ENCODE measurements around the gene TSFM.
A peak's percentile ranks its signal among the peaks of the same experiment; 100 is the strongest.

TSFM gene

DNA sequence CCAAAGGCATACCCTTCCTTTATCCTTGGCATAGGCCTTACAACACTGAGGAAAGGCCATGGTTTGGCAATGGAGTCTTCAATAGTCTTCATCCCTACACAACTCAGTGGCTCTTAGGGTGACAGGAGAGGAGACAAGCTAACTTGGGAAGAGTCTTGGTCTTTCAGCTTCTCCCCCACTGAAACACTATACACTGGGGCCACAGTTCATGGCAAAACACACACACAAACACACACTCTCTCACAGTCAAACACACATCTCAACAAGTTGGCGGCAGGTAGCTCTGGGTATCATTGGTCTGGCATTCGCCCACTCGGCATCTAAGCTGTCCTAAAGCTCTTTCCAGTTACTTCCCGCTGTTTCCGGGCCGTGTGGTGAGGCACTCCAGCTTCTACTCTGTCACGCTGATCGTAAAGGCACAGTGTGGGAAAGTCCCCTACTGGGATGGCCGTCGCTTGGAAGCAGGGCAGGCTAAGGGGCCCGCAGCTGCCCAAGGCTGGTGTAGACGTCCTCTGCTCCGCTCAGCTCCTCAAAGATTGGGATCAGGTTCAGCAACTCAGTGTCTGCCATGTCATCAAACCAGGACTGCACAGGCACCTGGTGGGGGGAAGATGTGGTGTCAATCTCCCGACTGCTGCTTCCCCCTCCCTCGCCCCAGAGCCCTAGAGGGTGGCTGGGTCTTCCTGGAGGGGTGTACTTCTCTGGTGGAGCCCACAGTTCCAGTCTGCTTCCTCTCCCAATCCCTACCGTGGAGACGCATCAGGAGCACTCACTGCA, 40.7 kb downstream of the TSFM start:
- Mint-ChIP-seq H3K4me3 (no peak overlapping the region), H3K27ac (peak overlapping the region; percentile 34 to 72), H3K9me3 (no peaks in the 10 kb centered on the region), H3K4me1 (peaks cover 10% of the 10 kb centered on the region), H3K27me3 (no peaks in the 10 kb centered on the region)
- no peak for DNase-seq
- ATAC-seq: no peak

DNA sequence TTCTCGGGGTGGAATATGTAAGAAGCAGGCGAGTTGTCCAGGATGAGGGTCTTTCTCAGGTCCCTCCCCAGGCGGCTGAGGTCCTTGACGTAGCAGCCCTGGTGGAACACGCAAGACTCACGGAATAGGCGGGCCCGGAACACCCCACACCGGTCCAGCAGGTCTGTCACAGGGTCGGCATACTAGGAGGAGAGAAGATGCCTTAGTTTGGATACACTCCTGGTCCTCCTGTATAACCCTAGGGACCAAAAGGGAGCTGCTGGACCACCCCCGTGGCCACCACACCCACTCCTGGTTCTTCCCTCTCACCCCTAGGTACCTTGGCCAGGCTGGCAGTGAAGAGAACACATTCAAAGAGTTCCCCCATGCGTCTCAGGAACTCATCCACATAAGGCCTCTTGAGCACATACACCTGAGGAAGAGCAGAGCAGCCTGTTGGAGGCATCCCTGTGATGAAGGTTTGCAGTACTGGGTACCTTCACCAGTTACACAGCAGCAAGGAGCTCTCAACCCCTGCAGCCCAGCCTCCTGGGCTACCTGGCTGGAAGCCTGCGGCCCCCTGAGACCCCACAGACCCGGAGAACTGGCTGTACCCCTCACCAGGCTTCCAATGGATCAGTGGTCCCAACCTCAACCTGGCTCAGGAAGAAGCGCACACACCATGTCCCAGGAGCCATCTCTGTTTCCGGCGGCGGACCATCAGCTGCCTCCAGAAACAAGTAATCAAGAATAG, 41.5 kb downstream of the TSFM start:
- no peak for DNase-seq
- no peak for ATAC-seq
- peaks cover 11% of the 10 kb centered on the region for H3K4me1 Mint-ChIP-seq
- peak overlapping the region; percentile 52 to 72 for H3K27ac Mint-ChIP-seq
- H3K4me3 Mint-ChIP-seq: no peak overlapping the region
- H3K27me3 Mint-ChIP-seq: no peaks in the 10 kb centered on the region
- no peaks in the 10 kb centered on the region for H3K9me3 Mint-ChIP-seq

DNA sequence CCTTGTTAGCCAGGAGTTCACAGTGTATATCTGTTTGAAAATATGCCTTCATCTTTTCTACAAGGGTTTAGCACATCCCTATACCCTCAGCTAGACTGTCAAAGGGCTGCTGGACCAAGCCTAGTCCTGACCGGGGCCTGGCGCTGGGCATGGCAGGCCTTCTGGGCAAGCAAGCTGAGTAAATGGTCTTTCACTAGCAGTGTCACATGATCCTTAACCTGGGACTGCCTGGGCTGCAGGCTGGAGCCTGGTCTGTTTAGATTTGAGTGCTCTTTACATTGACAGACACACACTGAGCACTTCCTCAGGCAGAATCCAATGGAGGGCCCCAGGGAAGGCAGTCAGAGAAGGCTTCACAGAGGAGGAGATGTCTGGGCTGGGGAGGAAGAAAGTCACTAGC, 42.9 kb downstream of the TSFM start:
- H3K4me3 Mint-ChIP-seq: no peak overlapping the region
- no peak for DNase-seq
- no peaks in the 10 kb centered on the region for H3K9me3 Mint-ChIP-seq
- H3K27me3 Mint-ChIP-seq: no peaks in the 10 kb centered on the region
- ATAC-seq: no peak
- H3K27ac Mint-ChIP-seq: peak overlapping the region; percentile 22 to 28
- peaks cover 22% of the 10 kb centered on the region for H3K4me1 Mint-ChIP-seq

DNA sequence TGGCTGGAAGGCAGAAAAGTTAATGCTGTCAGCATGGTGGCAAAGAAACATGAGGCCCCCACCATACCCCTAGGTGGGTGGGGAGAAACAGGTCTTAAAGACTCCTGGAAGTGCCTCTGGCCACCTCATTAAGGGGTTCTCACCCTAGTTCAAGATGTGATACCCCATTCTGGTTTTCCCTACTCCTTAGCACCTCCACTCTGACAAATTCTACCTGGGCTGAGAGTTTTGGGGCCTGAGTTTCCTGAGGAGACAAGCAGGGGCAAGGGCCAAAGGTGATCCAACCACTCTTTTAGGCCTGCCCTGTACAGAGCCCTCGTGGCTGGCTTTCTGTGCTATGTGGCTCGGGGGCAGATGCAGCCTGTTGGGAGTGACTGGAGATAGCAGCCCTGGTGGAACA, 43.8 kb downstream of the TSFM start:
- peaks cover 28% of the 10 kb centered on the region for H3K4me1 Mint-ChIP-seq
- no peaks in the 10 kb centered on the region for H3K9me3 Mint-ChIP-seq
- DNase-seq (no peak), ATAC-seq (no peak)
- H3K27ac Mint-ChIP-seq: peak overlapping the region in 1 of 2 donors; percentile 82
- H3K27me3 Mint-ChIP-seq: no peaks in the 10 kb centered on the region
- H3K4me3 Mint-ChIP-seq: no peak overlapping the region

DNA sequence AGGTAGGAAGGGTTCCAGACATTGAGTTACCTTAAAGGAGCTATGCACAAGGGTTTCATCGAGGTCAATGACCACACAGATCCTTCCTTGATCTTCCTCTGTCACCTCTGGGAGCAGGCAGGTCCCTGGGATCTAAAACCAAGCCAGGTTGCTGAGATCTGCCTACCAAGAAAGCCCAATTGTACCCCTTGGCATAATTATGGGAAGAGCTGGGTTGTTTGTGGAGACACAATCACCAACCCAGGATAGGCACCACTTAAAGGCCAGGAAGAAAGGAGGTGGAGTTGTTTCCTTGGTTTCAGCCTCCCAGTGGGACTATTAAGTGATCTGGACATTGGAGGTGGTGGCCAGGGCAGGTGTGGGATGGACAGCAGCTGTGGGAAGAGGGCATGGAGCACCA, 44.4 kb downstream of the TSFM start:
- ATAC-seq: no peak
- H3K4me3 Mint-ChIP-seq: no peak overlapping the region
- peak overlapping the region; percentile 46 to 63 for H3K27ac Mint-ChIP-seq
- H3K4me1 Mint-ChIP-seq: peaks cover 33% of the 10 kb centered on the region
- DNase-seq: no peak
- no peaks in the 10 kb centered on the region for H3K9me3 Mint-ChIP-seq
- H3K27me3 Mint-ChIP-seq: no peaks in the 10 kb centered on the region

DNA sequence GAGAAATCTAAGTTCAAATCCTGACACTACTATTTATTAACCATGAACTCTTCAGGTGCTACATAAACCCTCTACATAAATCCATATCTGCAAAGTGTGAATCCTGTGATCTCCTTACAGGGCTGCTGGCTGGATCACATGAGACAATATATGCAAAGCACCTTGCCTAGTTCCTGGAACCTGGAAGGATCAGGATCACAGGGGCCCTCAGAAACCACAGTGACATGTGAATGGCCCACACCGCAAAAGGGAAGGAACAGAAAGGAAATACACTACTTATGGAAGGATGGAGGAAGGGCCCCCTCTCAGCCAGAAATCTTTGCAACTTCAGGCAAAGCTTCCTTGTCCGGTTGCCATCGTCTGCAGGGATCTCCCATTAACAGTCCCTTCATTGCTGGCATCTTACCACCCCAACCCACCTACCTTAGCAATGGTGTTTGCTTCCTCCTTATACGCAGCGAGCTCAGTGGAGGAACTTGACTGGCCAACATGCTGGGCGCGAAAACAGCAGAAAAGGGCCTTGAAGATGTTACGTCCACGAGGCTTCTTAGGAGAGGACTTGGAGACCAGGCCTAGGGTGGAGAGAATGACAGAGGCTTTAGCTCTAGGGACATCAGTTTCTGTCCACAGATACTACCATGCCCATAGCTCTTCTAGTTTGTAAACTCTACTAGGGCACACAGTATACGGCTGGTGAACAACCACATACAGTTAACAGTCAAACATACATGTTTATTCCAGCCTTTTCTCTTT, 46.6 kb downstream of the TSFM start:
- no peak for ATAC-seq
- no peaks in the 10 kb centered on the region for H3K9me3 Mint-ChIP-seq
- peaks cover 56% of the 10 kb centered on the region for H3K4me1 Mint-ChIP-seq
- no peak for DNase-seq
- no peaks in the 10 kb centered on the region for H3K27me3 Mint-ChIP-seq
- no peak overlapping the region for H3K4me3 Mint-ChIP-seq
- no peak overlapping the region for H3K27ac Mint-ChIP-seq

DNA sequence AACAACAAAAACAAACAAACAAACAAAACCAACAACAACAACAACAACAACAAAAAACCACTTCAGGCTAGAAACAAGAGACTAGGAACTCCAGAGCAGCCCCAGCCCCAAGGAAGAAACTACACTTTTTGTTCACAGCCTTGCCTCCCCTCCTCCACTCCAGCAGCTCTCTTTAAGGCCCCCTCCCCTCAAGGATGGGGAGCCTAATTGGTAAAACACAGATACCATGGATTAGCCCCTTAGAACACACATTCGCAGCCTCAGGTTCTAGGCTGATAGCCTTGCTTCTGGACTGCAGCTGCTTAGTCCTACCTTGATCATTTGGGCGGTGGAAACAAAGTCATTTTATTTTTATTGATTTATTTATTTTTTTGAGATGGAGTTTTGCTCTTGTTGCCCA, 47.8 kb downstream of the TSFM start:
- DNase-seq (no peak), ATAC-seq (no peak)
- H3K4me1 Mint-ChIP-seq: peaks cover 68% of the 10 kb centered on the region
- peak overlapping the region in 1 of 2 donors; percentile 42 for H3K27ac Mint-ChIP-seq
- H3K4me3 Mint-ChIP-seq: no peak overlapping the region
- H3K27me3 Mint-ChIP-seq: no peaks in the 10 kb centered on the region
- no peaks in the 10 kb centered on the region for H3K9me3 Mint-ChIP-seq

DNA sequence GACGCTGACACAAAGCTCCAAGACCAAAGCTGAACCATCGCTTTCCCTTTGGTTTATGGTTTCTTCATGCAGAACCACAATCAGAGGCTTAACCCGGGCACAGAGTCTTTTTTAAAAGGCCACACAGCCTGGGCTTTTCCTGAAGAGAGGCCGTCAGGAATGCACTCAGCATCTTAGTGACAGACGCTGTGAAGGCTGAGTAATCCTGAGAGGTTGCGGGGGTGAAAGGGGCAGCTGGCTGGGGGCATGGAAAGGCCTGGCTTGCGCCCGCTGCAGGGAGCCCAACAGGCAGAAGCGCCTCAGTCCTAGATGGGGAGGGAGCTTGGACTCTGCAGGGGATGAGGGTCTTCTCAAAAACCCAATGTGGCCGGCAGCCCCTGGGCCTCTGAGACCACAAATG, 50.4 kb downstream of the TSFM start:
- Mint-ChIP-seq H3K27ac (no peak overlapping the region), H3K4me1 (peaks cover 88% of the 10 kb centered on the region)
- no peak for DNase-seq

DNA sequence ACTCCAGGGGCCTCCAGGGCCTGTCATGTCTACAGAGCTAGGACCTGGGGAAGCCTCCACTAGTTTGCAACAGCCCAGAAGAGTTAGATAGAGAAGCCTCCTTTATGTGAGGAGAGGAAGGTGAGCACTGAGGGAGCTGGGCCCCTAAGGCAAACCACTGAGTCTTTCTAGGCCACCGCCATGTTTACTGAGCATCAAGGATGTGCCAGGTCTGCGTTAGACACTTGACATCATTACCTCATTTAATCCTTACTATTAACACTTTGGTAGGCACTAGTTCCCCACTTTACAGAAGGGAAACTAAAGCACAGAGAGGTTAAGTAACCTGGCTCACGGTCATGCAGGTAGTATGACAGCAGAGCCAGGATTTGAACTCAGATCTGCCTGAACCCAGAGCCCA, 51.1 kb downstream of the TSFM start:
- ATAC-seq: no peak
- peak overlapping the region in 1 of 2 donors; percentile 42 for H3K27ac Mint-ChIP-seq
- DNase-seq: no peak
- peaks cover 95% of the 10 kb centered on the region for H3K4me1 Mint-ChIP-seq
- peak overlapping the region; percentile 33 to 68 for H3K4me3 Mint-ChIP-seq
- no peaks in the 10 kb centered on the region for H3K9me3 Mint-ChIP-seq
- H3K27me3 Mint-ChIP-seq: no peaks in the 10 kb centered on the region

More for the DNA sequence above, 50.4 kb downstream of the TSFM start:
- ATAC-seq: no peak
- no peak overlapping the region for H3K4me3 Mint-ChIP-seq
- no peaks in the 10 kb centered on the region for H3K9me3 Mint-ChIP-seq
- no peaks in the 10 kb centered on the region for H3K27me3 Mint-ChIP-seq

DNA sequence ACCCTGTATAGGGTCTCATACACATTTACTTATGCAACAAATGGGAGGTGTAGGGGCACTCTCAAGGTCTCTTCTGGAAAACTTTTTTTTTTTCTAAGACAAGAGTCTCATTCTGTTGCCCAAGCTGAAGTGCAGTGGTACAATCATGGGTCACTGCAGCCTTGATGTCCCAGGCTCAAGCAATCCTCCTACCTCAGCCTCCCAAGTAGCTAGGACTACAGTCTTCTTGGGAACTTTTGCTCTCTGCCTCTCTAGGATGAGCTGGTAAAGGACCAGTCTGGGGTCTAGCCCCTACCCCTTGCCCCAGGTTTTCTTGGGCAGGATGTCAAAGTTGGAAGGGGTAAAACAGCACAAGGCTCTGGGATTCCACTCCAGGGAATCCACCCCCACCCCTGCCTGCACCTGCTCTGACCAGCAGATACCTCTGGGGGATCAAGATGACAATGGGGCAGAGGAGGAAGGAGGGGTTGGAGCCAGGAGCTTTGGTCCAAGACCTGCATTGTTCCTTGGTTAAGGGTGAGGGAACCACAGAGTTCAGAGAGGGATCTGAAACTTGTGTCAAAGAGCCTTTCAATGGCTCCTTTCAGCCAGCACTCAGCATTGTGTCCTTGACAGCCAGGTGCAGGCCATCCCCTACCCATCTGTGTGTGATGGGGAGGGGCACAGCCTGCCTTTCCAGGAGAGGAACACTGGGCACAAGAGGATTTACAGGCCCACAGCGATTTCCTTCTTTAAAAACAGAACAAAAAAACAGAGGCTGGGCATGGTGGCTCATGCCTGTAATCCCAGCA, 51.7 kb downstream of the TSFM start:
- DNase-seq: no peak
- ATAC-seq: no peak
- Mint-ChIP-seq H3K4me1 (peaks cover 97% of the 10 kb centered on the region), H3K9me3 (no peaks in the 10 kb centered on the region), H3K4me3 (peak overlapping the region; percentile 39 to 53), H3K27ac (peak overlapping the region in 1 of 2 donors; percentile 48), H3K27me3 (no peaks in the 10 kb centered on the region)

DNA sequence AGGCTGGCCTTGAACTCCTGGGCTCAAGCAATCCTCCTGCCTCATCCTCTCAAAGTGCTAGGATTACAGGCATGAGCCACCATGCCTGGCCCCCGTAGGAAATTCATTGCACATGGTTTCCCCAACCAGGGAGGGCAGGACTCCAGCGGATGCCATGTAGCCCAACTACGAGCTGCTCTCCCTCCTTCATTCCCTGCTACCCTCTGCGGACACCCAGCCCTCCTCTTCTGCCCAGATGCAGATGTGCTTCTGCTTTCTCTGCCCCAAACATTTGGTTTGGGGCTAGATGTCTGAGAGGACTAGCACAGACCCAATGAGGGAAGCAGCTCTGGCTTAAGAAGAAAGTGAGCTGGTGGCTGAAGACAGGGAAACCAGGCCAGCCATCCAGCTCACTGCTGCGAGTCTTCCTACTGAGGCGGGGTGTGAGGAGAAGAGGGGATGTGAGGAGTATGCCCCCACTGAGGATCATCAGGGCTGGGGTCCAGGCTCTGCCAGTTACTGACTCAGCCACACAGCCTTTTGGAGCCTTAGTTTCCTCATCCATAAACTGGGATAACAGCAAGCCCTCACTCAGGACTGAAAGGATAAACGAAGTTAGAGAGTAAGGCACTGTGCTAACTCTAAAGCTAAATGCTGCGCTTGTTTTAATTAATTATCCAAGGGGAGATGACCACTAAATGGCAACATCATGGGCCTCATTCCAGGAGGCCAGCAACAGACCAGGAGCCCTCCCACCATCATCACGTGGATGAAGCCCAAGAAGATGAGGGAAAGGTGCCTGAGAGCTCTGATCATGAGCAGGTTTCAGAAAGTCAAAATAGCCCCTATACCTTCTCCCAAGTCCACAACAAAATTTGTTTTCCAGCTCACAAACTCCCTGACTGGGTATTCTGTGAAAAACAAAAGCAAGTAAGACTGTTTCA, 53.0 kb downstream of the TSFM start:
- no peaks in the 10 kb centered on the region for H3K27me3 Mint-ChIP-seq

DNA sequence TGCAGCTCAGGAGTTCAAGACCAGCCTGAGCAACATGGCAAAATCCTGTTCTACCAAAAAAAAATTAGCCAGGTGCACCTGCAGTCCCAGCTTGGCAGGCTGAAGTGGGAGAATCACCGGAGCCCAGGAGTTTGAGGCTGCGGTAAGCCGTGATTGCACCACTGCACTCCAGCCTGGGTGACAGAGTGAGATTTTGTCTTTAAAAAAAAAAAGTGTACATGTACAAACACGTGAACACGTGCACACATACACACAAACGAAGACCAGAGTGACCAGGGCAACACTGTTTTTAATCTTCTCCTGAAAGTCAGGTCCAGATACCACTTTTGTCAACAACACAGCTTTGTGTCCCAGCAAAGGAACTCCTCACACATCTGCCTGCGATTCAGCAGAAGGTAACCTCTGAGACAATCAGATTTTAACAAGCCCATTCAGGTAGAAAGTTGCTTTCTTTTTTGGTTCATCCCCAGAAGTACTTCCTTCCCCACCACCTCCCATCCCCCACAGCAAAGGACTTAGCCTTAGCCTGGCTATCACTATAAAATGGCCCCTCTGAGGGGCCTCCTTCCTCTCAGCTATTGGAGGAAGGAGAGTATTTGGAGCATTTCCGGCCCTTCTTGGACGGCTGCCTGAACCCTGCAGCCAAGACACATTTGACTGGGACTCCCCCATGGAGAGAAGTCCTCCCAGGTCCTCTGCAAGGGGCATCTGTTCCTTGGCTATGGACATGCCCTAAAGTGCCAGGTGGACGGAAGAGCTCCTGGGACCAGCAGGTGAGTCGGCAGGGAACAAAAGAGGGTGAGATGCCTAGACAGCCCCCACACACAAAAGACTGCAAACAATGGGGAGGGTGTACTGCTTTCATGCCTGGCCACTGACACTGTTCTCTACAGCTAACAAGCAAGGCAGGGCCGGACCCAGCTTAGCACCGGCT, 54.1 kb downstream of the TSFM start:
- Mint-ChIP-seq H3K4me3 (peak overlapping the region; percentile 72 to 73), H3K4me1 (peaks cover 100% of the 10 kb centered on the region), H3K9me3 (no peaks in the 10 kb centered on the region)

More for the DNA sequence above, 53.0 kb downstream of the TSFM start:
- peak overlapping the region; percentile 85 to 89 for H3K27ac Mint-ChIP-seq
- H3K4me3 Mint-ChIP-seq: peak overlapping the region; percentile 72 to 73
- DNase-seq (no peak), ATAC-seq (no peak)
- H3K9me3 Mint-ChIP-seq: no peaks in the 10 kb centered on the region
- H3K4me1 Mint-ChIP-seq: peaks cover 100% of the 10 kb centered on the region

DNA sequence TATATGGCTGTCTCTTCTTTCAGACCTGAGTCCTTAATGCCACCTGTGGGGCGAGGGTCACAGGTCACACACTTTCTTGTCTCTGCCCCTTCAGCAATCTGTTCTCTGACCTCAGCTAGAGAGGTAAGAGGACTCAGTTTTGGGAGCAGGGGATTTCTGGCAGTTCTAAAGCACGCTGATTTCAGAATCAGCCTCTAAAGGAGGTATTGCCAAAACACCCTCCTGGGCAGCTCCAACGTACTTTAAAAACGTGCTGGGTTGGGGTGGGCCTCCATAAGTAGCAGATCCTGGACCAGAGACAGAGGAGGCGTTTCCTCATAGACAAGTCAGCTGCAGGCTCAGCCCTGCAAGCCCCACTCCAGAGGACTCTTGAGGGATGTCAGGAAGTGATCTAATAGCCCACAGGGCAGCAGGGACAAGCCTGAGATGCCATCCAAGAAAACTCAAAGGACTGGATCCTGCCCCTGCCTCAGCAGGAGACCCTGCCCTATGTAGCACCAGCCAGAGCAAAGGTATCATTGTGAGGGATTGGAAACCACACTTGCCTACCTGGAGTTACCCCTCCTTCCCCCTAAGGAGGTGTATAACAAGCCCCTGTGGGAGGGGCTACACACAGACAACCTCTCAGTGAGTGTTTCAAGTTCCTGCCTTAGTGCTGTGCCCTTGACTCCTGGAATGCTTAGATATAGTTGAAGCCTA, 55.4 kb downstream of the TSFM start:
- peak in 1 of 2 donors; percentile 29 for DNase-seq
- peak overlapping the region; percentile 58 to 66 for H3K4me3 Mint-ChIP-seq
- no peaks in the 10 kb centered on the region for H3K27me3 Mint-ChIP-seq

More for the DNA sequence above, 54.1 kb downstream of the TSFM start:
- peak; percentile 36 to 72 for DNase-seq
- Mint-ChIP-seq H3K27ac (peak overlapping the region; percentile 80 to 85), H3K27me3 (no peaks in the 10 kb centered on the region)
- peak; percentile 77 for ATAC-seq

More for the DNA sequence above, 55.4 kb downstream of the TSFM start:
- ATAC-seq: peak; percentile 45
- H3K4me1 Mint-ChIP-seq: peaks cover 100% of the 10 kb centered on the region
- H3K9me3 Mint-ChIP-seq: no peaks in the 10 kb centered on the region
- H3K27ac Mint-ChIP-seq: peak overlapping the region; percentile 73 to 78
